NCI-H2227 treated with DMSO at 0.1 percent for 48 hours (cell line): ENCODE measurements around the gene FNDC3B.
"Not testable (repeated sequence)": the region's sequence is repeated elsewhere in the genome, so short reads cannot be mapped to it uniquely, and the experiment has no call there.

Source experiments
- DNase-seq: peaks from one replicate; lab custom pipeline; 2025; lab: John Stamatoyannopoulos, UW

Gene FNDC3B

GRCh38 chr3:172242471-172242870 is 203.1 kb downstream of the FNDC3B start:
- DNase-seq, result not testable (repeated sequence)

DNA sequence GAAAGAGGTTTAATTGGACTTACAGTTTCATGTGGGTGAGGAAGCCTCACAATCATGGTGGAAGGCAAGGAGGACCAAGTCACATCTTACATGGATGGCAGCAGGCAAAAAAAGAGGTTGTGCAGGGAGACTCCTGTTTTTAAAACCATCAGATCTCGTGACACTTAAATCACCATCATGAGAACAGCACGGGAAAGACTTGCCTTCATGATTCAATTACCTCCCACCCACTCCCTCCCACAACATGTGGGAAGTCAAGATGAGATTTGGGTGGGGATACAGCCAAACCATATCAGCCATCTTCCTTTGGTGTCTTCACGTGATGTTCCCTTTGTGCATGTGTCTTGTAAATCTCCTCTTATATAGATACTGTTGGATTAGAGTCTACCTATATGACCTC is 204.0 kb downstream of the FNDC3B start:
- DNase-seq, result not testable (repeated sequence)

DNA sequence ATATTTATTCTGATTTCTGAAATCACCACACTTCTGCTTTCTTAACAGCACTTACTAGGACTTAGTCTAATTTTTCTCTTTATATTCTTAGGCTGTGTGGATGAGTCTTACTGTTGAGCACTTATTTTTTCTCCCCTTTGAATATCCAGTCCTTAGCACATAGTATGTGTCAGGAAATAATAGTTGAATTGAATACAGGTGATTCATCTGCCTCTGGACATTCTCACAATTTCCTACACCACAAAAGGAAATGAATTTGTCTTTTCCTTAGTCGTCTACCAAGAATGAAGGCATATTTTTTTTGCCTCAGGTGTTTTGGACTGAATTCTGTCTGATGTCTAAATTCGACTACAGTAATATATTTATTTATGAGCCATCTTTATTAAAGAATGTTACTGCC is 204.6 kb downstream of the FNDC3B start:
- DNase-seq, result no peak

DNA sequence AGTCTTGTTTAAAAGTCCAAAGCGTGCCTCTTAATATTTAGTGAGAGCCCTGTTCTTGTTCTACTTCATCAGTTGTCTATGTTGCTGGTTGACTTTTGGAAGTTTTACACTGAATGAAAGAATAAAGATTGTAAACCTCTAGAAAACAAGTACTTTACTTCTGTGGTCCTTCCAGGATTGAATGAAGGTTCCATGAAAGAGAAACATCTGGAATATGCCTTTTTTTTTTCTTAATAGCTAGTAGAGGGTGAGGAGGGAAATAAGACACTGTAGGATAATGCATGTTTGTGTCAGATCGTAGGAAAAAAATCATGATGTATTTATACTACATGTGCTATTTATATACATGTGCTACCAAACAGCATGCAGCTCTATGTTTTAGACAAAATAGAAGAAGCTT is 205.9 kb downstream of the FNDC3B start:
- DNase-seq, result no peak

DNA sequence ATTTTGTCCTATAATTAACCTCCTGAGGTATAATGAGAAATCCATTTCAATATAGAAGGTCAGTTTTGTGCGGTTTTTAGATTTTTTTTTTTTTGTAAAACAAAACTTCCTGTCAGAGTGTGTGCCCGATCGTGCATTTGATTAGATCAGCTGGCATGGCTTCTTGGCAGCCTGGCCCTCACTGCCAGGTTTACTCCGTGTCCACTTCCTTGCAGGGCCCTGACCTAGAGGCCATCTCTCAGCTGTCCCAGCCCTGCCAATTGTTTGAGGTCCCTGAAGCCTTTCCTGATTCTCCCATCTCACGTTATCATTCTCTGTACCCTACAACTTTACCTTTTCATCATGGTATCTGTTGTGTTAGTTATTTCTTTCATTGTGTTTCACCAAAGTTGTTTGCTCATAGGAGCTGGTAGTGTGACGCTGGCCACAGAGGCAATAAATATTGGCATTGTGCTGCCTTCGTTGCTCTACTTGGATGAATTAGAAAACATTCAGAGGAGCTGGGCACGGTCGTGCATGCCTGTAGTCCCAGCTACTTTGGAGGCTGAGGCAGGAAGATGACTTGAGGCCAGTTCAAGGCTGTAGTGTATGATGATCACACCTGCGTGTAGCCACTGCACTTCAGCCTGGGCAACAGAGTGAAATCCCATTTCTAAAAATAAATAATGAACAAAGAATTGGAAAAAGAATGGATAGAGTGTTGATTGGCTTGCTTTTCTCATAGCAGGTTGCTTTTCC is 206.9 kb downstream of the FNDC3B start:
- no peak for DNase-seq

DNA sequence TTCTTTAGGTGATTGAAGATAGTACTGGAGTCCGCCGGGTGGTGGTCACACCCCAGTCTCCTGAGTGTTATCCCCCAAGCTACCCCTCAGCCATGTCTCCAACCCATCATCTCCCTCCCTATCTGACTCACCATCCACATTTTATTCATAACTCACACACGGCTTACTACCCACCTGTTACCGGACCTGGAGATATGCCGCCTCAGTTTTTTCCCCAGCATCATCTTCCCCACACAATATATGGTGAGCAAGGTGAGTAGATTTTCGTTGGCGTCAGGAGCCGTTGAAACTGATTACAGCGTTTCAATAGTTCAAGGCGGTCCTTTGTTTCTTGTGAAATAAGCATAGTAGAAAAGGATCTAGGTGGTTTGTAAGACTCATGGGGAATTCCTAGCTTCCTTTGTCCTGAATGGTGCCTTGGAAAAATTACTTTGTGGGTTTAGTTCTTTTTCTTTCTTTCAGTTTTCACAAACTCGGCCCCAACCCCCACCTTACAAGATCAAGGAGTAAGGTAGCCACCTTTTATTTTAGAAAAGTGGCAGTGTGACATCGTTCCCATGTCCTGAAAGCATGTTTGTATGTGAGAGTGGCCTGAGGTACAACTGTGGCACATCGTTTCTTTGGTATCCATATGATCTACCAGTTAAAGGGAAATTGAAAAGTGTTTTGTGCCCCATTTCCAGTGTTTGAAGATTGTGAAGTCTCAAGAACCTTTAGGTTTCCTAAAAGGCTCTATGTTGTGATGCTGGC is 208.3 kb downstream of the FNDC3B start:
- no peak for DNase-seq

DNA sequence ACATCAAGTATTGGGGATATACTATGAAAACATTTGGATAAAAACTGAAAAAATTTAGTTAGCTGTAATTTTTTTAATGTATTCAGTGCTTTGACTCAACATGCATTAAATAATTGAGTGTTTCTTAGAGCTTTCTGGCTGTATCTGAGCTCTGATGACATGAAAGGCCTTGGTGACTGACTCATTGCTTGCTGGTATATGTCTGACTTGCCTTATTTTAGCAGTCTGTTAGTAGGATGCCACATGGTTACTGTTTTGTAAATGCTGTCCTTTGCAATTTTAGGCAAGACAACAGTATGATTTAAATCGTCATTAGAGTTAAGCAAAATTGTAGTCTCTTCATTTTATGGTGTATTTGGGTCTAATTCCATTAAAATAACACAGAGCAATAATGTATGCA is 209.7 kb downstream of the FNDC3B start:
- no peak for DNase-seq

- no peak for DNase-seq
These were observed 211.8 kb downstream of the FNDC3B start for GRCh38 chr3:172251211-172251610.

DNA sequence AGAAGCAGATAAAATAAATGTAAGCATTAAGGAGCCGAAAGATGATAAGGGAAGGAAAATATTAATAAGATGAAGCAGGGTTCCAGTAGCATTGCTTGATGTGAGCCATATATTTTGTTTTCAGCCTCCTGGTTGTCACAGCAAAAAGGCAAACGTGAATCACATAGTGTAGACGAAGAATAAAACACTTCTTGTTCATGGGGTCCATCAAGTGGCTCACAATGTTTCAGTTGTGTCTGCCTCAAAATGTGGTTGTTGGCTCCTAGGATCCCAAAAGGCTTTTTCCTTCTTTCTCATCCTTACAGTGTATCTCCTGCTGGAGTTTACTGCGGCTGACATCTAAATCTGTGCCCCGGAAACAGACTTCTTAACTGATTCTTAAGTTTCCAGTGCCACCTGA is 213.8 kb downstream of the FNDC3B start:
- no peak for DNase-seq

GRCh38 chr3:172254542-172254941 is 215.2 kb downstream of the FNDC3B start:
- DNase-seq, result no peak

- not testable (repeated sequence) for DNase-seq
These were observed 215.9 kb downstream of the FNDC3B start for GRCh38 chr3:172255321-172255720.

GRCh38 chr3:172256101-172256734 is 216.8 kb downstream of the FNDC3B start:
- DNase-seq, result no peak

- no peak for DNase-seq
These were observed 218.4 kb downstream of the FNDC3B start for GRCh38 chr3:172257648-172258400.

- DNase-seq, result no peak
These were observed 219.2 kb downstream of the FNDC3B start for GRCh38 chr3:172258624-172259023.

GRCh38 chr3:172259111-172259541 is 219.7 kb downstream of the FNDC3B start:
- no peak for DNase-seq

- no peak for DNase-seq
These were observed 220.4 kb downstream of the FNDC3B start for GRCh38 chr3:172259726-172260248.

DNA sequence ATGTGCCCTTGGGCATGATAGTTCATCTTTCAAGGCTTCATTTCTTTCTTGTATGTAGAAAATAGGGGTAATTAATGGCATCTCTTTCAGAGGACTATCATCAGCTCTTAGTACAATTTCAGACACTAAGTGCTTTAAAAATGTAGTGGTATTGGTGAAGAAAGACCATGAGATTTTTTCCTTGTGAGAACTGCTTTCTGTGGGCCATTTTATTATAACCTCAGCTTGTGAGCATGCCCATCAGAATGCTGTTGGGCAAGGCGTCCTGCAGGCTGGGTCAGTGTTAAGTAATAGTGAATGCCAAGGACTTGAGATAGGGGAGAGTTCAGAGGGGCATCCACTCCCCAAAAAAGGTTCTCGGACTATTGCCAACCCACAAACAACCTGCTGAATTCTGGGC is 221.0 kb downstream of the FNDC3B start:
- no peak for DNase-seq

- no peak for DNase-seq
These were observed 221.7 kb downstream of the FNDC3B start for GRCh38 chr3:172261054-172261453.

GRCh38 chr3:172262991-172263608 is 223.7 kb downstream of the FNDC3B start:
- DNase-seq, result no peak

DNA sequence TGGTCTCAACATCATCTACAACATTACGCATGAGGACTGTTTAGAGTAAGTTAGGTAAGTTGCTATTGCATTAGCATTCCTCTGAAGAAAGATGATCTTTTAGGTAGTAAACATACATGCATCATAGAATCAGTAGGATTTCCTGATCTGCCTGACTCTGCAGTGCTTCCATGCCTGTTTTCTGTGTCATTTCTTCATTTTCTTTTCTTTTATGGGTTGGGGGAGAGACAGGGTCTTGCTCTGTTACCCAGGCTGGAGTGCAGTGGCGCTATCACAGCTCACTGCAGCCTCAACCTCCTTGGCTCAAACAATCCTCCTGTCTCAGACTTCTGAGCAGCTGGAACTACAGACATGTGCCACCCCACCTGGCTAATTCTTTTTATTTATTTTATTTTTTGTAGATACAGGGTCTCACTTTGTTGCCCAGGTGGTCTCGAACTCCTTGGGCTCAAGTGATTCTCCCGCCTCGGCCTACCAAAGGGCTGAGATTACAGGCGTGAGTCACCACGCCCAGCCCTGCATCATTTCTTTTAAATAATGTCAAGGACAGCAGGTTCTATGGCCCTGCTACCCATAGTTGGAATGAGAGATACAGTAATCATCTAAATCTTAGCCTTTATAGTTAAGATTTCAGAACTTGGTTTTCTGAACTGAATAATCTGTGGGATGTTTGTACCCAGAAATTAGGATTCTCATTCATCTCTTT is 224.6 kb downstream of the FNDC3B start:
- DNase-seq, result no peak

- DNase-seq, result no peak
These were observed 226.7 kb downstream of the FNDC3B start for GRCh38 chr3:172266103-172266502.
